ENCODE data around the gene PLA2G15. TPM values are rescaled to one million over a fixed set of nuclear protein-coding genes. Genes with fewer than 3 reads are reported as not detected.

The PLA2G15 gene
- polyA plus RNA-seq, 1 experiment = 15.7 TPM

DNA sequence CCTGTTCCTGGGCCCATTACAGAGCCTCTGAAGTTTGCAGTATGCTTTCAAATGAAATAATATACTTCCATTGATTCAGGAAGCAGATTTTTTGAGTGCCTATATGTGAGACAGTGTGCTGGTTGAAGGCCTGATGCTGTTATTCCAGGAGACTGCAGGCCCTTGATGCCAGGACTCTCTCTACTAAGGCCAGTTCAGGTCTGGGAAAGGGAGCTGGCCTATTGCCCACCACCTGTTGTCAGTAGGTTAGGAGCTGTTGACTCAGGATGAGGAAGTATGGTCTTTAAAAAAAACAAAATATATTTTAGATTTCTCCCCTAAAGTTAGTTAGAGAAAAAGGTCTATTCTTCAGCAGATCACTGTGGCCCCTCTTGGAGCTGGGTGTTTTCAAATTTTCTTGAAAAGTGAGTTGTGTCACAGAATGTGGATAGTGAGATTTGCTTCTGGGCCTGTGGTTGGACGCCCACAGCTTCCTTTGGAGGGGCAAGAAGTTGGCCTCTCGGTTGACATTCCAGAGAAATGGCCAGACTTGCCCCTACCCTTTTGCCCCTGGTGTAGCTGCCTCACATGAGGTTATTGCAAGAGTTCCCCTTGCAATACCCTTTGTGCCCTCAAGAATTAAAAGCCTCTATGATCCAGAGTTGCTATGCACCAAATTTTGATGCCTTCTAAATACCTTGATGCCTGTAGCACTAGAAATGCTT lies 17.2 kb upstream of the PLA2G15 start:
- DNase-seq (ENCODE audit: low read depth, low spot score) = no peak
- Histone ChIP-seq H3K27ac (ENCODE audit: low read depth, low read length) (no peak overlapping the region), H3K27me3 (ENCODE audit: control insufficient read depth, insufficient read depth, low read length) (no peaks in the 10 kb centered on the region), H3K9me3 (ENCODE audit: control insufficient read depth, insufficient read depth, low read length) (no peaks in the 10 kb centered on the region), H3K4me3 (ENCODE audit: low read depth, low read length) (no peak overlapping the region)
- ChIA-PET CTCF (interaction anchor here (0.7 to 3.5 kb wide), 8 partner anchors 135 to 344 kb away, joined by 3 to 28 read pairs (median 4); partner anchors contain the start of genes NRN1L and PSKH1), POLR2A (no interaction called here)
- TF ChIP-seq, protein P1, sequence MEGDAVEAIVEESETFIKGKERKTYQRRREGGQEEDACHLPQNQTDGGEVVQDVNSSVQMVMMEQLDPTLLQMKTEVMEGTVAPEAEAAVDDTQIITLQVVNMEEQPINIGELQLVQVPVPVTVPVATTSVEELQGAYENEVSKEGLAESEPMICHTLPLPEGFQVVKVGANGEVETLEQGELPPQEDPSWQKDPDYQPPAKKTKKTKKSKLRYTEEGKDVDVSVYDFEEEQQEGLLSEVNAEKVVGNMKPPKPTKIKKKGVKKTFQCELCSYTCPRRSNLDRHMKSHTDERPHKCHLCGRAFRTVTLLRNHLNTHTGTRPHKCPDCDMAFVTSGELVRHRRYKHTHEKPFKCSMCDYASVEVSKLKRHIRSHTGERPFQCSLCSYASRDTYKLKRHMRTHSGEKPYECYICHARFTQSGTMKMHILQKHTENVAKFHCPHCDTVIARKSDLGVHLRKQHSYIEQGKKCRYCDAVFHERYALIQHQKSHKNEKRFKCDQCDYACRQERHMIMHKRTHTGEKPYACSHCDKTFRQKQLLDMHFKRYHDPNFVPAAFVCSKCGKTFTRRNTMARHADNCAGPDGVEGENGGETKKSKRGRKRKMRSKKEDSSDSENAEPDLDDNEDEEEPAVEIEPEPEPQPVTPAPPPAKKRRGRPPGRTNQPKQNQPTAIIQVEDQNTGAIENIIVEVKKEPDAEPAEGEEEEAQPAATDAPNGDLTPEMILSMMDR (IDR thresholded peaks at IDR 0.05; ENCODE audit: low read depth, low read length) = no peak

DNA sequence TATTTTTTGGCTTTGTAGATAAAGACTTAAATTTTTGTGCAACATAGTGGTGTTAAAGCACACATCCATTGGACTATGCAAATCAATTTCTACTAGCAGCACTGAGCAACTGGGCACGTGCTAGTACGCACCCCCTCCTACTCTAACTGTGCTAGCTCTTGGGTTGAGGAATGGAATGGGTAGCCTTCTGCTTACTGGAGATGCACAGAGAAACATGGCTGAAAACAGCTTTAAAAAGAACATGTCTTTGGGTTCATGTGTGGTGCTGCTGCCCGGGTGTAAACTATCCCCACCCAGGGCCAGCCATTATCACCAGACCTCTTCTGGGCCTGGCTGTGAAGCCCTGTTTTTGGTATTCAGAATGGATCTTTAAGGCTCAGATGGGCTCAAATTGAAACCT lies 16.5 kb upstream of the PLA2G15 start:
- DNase-seq (ENCODE audit: low read depth, low spot score) = no peak
- TF ChIP-seq, protein P1 (IDR thresholded peaks at IDR 0.05; ENCODE audit: low read depth, low read length) = no peak
- Histone ChIP-seq H3K27ac (ENCODE audit: low read depth, low read length) (no peak overlapping the region), H3K4me3 (ENCODE audit: low read depth, low read length) (no peak overlapping the region), H3K27me3 (ENCODE audit: control insufficient read depth, insufficient read depth, low read length) (no peaks in the 10 kb centered on the region), H3K9me3 (ENCODE audit: control insufficient read depth, insufficient read depth, low read length) (no peaks in the 10 kb centered on the region)
- CTCF ChIA-PET = interaction anchor here (0.7 to 3.5 kb wide), 7 partner anchors 135 to 344 kb away, joined by 3 to 28 read pairs (median 3); partner anchors contain the start of genes NRN1L and PSKH1
- POLR2A ChIA-PET = no interaction called here

DNA sequence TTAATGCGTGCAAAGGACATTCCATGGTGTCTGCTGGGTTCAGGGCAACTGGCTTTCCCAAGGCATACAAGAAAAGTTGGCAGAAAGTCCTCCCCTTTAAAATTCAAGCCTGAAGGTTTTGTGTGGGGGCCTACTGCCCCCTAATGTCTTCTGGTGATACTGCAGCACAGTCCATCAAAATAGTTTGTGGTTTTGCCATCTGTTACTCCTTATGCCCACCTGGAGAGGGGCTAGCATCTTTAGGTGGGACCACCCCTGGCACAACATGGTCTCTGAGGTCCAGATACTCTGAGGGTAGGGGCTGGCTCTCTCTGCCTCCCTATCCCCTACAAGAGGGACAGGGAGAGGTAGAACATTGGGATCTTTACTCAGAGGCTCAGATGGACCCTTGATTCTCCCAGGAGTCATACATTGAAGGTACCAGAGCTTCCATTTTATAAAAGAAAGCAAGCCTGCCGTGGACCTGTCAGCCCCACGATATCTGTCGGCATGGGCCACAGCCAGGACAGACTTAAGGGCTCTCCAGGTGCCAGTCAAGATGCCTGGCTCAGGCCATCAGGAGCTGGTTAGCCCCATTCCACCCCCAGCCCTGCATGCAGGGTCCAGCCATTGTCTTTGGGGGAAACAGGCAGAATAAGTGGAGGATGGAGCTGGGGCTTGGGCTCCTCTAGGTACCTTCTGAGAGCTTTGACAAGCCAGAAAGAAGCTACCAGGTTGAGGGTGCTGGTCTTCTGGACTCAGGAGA lies 15.6 kb upstream of the PLA2G15 start:
- H3K27me3 ChIP-seq (ENCODE audit: control insufficient read depth, insufficient read depth, low read length) = no peaks in the 10 kb centered on the region
- no peaks in the 10 kb centered on the region for H3K9me3 ChIP-seq (ENCODE audit: control insufficient read depth, insufficient read depth, low read length)
- peak; percentile 29 for DNase-seq (ENCODE audit: low read depth, low spot score)
- H3K27ac ChIP-seq (ENCODE audit: low read depth, low read length) = no peak overlapping the region
- TF ChIP-seq, protein P1 (IDR thresholded peaks at IDR 0.05; ENCODE audit: low read depth, low read length) = peak; percentile 96
- ChIA-PET POLR2A (no interaction called here), CTCF (interaction anchor here (0.6 to 2.9 kb wide), 16 partner anchors 10 to 346 kb away, joined by 3 to 16 read pairs (median 4); no protein-coding TSS in a partner anchor)
- H3K4me3 ChIP-seq (ENCODE audit: low read depth, low read length) = no peak overlapping the region

DNA sequence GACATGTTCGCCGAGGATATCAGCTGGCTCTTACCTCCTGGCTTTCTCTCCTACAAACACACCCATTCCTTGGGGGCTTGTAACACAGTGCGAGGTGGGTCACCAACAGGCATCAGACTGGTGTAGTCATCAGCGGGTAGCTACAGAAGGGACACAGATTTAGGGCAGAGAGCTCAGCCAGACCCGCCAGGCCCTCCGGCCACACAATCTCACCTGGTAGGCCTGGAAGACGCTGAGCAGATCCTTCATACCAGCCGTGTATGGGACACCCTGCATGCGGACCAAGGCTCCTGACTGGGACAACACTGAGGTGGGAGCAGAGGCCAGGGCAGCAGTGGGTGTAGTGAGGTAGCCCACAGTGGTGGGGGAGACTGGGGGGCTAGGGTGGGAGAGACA lies 15.0 kb upstream of the PLA2G15 start:
- no peak overlapping the region for H3K27ac ChIP-seq (ENCODE audit: low read depth, low read length)
- no peaks in the 10 kb centered on the region; the same call in 1 of the 2 replicates for H3K9me3 ChIP-seq (ENCODE audit: control insufficient read depth, insufficient read depth, low read length)
- no peak for DNase-seq (ENCODE audit: low read depth, low spot score)
- ChIA-PET POLR2A (no interaction called here), CTCF (interaction anchor here (0.6 to 2.9 kb wide), 16 partner anchors 11 to 346 kb away, joined by 3 to 16 read pairs (median 4); no protein-coding TSS in a partner anchor)
- no peak overlapping the region for H3K4me3 ChIP-seq (ENCODE audit: low read depth, low read length)
- H3K27me3 ChIP-seq (ENCODE audit: control insufficient read depth, insufficient read depth, low read length) = no peaks in the 10 kb centered on the region
- TF ChIP-seq, protein P1 (IDR thresholded peaks at IDR 0.05; ENCODE audit: low read depth, low read length) = no peak

DNA sequence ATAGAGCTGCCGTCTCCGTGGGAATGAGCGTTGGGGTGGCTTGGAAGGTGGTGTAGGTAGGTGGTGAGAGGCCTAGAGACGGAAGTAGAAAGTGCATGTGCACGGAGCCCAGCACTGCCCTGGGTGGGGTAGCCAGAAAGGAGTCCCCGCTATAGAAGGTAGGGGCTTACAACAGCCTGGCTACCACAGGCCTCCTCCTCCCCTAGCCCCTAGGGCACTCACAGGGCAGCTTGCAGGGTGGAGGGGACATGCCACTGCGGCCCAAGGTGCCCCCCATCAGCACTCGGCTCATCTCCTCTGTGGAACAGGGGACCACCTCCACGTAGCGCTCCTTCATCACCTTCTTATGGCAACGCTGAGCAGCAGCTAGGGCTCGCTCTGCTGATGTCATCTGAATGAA lies 14.2 kb upstream of the PLA2G15 start:
- POLR2A ChIA-PET = no interaction called here
- no peaks in the 10 kb centered on the region for H3K27me3 ChIP-seq (ENCODE audit: control insufficient read depth, insufficient read depth, low read length)
- no peak overlapping the region for H3K27ac ChIP-seq (ENCODE audit: low read depth, low read length)
- TF ChIP-seq, protein P1 (IDR thresholded peaks at IDR 0.05; ENCODE audit: low read depth, low read length) = no peak
- H3K4me3 ChIP-seq (ENCODE audit: low read depth, low read length) = no peak overlapping the region
- no peaks in the 10 kb centered on the region; the same call in 1 of the 2 replicates for H3K9me3 ChIP-seq (ENCODE audit: control insufficient read depth, insufficient read depth, low read length)
- DNase-seq (ENCODE audit: low read depth, low spot score) = no peak
- CTCF ChIA-PET = interaction anchor here (0.5 to 2.0 kb wide), 6 partner anchors 137 to 239 kb away, joined by 3 to 13 read pairs (median 4); no protein-coding TSS in a partner anchor
